ENCODE results near the gene KIF1A. TPM values are rescaled to one million over a fixed set of nuclear protein-coding genes. Genes with fewer than 3 reads are reported as not detected.

The KIF1A gene
- total and polyA plus RNA-seq, 10 of the 15 experiments (the other 5 are each of a cell fraction or from before 2014, with no cell fraction given) = 0.04 to 0.95 (median 0.06) TPM; not detected in 5

DNA sequence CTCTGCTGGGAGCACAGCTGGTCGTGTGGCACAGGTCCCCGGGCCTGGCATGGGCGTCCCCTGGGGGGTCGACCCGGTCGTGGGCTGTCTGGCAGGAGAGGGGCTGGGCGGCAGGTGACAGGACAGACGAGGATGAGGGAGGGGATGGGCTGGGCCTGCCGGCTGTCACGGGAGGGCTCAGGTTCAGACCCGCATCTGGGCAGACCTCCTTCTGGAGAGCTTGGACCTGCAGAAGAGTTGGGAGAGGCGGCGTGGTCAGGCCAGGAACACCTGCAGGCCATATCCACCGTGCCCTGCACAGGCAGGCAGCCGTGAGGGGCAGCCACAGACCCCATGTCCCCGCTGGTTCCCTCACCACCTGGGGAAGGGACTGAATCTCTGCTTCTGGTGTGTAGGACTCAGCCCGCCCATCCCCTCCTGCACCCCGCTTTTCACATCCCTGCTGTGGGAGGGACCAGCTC is 102.8 kb downstream of the KIF1A start:
- ChIA-PET RAD21 (ENCODE audit: unreplicated experiment) (no interaction called here), SMC1A (ENCODE audit: uncharacterized antibody, unreplicated experiment) (no interaction called here), CTCF (no interaction called here), POLR2A (no interaction called here)
- no peak overlapping the region for H3K4me2 ChIP-seq (ENCODE audit: control insufficient read depth, insufficient read depth)
- no peaks in the 10 kb centered on the region for H4K20me1 ChIP-seq (ENCODE audit: control insufficient read depth, insufficient read depth)
- no peaks in the 10 kb centered on the region for H3K4me1 ChIP-seq (ENCODE audit: control insufficient read depth, insufficient read depth, low read length)
- H3K9me3 ChIP-seq (replicated peaks; ENCODE audit: control insufficient read depth, insufficient read depth, low read length) = no peaks in the 10 kb centered on the region
- no peak for DNase-seq (ENCODE audit: low read depth, low spot score)
- H3K27ac ChIP-seq (ENCODE audit: control insufficient read depth, insufficient read depth) = no peak overlapping the region
- whole genome bisulfite sequencing (ENCODE audit: insufficient coverage, insufficient replicate concordance, low lambda C conversion rate, missing lambda C conversion rate) = 31% methylated on average over 18 of the region's 18 CpGs
- in situ Hi-C loops (cut with MboI) = no loop called here
- BruUV-seq (replicated peaks) = no TSS peak
- H3K4me3 ChIP-seq = no peak overlapping the region
- ATAC-seq = no peak
- no peak overlapping the region for H2AFZ ChIP-seq (ENCODE audit: control insufficient read depth, low read depth, low read length)
- no peak overlapping the region for H3K9ac ChIP-seq (ENCODE audit: control insufficient read depth, insufficient read depth, low read length)
- intact Hi-C loops (cut with micrococcal nuclease; ENCODE audit: unreplicated experiment) = no loop called here
- FAIRE-seq = no peak
- no peaks in the 10 kb centered on the region; a peak in 1 of 4 replicates for H3K27me3 ChIP-seq (replicated peaks in 1 of 2; ENCODE audit: control insufficient read depth in 2 of 2, insufficient read depth in 2 of 2, low read length in 1 of 2)
- H3K36me3 ChIP-seq (ENCODE audit: control insufficient read depth in 2 of 2, insufficient read depth in 2 of 2, low read length in 1 of 2) = no peaks in the 10 kb centered on the region
- no peaks in the 10 kb centered on the region for H3K79me2 ChIP-seq (ENCODE audit: control insufficient read depth, insufficient read depth, low read length)
- TF ChIP-seq HDAC6 (IDR thresholded peaks at IDR 0.05; ENCODE audit: unreplicated experiment) (no peak), NFIC (IDR thresholded peaks at IDR 0.05; ENCODE audit: low read depth, low read length) (no peak), POLR2AphosphoS5 (IDR thresholded peaks at IDR 0.05; ENCODE audit: low read length) (no peak), RUNX3 (IDR thresholded peaks at IDR 0.05; ENCODE audit: low read length) (no peak), MEF2B (IDR thresholded peaks at IDR 0.05; ENCODE audit: partially characterized antibody, poor library complexity, severe bottlenecking) (no peak), TCF3 (IDR thresholded peaks at IDR 0.05; ENCODE audit: borderline replicate concordance, insufficient read depth, low read depth, low read length) (no peak), RCOR1 (conservative IDR thresholded peaks at IDR 0.05; ENCODE audit: low read depth, low read length) (no peak), JUND (IDR thresholded peaks at IDR 0.05; ENCODE audit: low read depth, low read length) (no peak), BACH1 (IDR thresholded peaks at IDR 0.05; ENCODE audit: borderline replicate concordance) (no peak), IRF4 (IDR thresholded peaks at IDR 0.05; ENCODE audit: low read depth, low read length) (no peak), ESRRA (IDR thresholded peaks at IDR 0.05; ENCODE audit: low read length) (no peak), YBX1 (IDR thresholded peaks at IDR 0.05) (no peak)
- TF ChIP-seq, protein P1, sequence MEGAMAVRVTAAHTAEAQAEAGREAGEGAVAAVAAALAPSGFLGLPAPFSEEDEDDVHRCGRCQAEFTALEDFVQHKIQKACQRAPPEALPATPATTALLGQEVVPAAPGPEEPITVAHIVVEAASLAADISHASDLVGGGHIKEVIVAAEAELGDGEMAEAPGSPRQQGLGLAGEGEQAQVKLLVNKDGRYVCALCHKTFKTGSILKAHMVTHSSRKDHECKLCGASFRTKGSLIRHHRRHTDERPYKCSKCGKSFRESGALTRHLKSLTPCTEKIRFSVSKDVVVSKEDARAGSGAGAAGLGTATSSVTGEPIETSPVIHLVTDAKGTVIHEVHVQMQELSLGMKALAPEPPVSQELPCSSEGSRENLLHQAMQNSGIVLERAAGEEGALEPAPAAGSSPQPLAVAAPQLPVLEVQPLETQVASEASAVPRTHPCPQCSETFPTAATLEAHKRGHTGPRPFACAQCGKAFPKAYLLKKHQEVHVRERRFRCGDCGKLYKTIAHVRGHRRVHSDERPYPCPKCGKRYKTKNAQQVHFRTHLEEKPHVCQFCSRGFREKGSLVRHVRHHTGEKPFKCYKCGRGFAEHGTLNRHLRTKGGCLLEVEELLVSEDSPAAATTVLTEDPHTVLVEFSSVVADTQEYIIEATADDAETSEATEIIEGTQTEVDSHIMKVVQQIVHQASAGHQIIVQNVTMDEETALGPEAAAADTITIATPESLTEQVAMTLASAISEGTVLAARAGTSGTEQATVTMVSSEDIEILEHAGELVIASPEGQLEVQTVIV (IDR thresholded peaks at IDR 0.05; ENCODE audit: borderline replicate concordance, partially characterized antibody) = no peak
- TF ChIP-seq, protein P2, sequence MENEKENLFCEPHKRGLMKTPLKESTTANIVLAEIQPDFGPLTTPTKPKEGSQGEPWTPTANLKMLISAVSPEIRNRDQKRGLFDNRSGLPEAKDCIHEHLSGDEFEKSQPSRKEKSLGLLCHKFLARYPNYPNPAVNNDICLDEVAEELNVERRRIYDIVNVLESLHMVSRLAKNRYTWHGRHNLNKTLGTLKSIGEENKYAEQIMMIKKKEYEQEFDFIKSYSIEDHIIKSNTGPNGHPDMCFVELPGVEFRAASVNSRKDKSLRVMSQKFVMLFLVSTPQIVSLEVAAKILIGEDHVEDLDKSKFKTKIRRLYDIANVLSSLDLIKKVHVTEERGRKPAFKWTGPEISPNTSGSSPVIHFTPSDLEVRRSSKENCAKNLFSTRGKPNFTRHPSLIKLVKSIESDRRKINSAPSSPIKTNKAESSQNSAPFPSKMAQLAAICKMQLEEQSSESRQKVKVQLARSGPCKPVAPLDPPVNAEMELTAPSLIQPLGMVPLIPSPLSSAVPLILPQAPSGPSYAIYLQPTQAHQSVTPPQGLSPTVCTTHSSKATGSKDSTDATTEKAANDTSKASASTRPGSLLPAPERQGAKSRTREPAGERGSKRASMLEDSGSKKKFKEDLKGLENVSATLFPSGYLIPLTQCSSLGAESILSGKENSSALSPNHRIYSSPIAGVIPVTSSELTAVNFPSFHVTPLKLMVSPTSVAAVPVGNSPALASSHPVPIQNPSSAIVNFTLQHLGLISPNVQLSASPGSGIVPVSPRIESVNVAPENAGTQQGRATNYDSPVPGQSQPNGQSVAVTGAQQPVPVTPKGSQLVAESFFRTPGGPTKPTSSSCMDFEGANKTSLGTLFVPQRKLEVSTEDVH (IDR thresholded peaks at IDR 0.05; ENCODE audit: low read depth, partially characterized antibody) = no peak
- TF ChIP-seq, protein P3, sequence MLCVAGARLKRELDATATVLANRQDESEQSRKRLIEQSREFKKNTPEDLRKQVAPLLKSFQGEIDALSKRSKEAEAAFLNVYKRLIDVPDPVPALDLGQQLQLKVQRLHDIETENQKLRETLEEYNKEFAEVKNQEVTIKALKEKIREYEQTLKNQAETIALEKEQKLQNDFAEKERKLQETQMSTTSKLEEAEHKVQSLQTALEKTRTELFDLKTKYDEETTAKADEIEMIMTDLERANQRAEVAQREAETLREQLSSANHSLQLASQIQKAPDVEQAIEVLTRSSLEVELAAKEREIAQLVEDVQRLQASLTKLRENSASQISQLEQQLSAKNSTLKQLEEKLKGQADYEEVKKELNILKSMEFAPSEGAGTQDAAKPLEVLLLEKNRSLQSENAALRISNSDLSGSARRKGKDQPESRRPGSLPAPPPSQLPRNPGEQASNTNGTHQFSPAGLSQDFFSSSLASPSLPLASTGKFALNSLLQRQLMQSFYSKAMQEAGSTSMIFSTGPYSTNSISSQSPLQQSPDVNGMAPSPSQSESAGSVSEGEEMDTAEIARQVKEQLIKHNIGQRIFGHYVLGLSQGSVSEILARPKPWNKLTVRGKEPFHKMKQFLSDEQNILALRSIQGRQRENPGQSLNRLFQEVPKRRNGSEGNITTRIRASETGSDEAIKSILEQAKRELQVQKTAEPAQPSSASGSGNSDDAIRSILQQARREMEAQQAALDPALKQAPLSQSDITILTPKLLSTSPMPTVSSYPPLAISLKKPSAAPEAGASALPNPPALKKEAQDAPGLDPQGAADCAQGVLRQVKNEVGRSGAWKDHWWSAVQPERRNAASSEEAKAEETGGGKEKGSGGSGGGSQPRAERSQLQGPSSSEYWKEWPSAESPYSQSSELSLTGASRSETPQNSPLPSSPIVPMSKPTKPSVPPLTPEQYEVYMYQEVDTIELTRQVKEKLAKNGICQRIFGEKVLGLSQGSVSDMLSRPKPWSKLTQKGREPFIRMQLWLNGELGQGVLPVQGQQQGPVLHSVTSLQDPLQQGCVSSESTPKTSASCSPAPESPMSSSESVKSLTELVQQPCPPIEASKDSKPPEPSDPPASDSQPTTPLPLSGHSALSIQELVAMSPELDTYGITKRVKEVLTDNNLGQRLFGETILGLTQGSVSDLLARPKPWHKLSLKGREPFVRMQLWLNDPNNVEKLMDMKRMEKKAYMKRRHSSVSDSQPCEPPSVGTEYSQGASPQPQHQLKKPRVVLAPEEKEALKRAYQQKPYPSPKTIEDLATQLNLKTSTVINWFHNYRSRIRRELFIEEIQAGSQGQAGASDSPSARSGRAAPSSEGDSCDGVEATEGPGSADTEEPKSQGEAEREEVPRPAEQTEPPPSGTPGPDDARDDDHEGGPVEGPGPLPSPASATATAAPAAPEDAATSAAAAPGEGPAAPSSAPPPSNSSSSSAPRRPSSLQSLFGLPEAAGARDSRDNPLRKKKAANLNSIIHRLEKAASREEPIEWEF (IDR thresholded peaks at IDR 0.05; ENCODE audit: insufficient replicate concordance, low read depth, low read length) = no peak
